ENCODE data around the gene KLK12. TPM values are rescaled to one million over a fixed set of nuclear protein-coding genes. Genes with fewer than 3 reads are reported as not detected.

The KLK12 gene
- total and polyA plus RNA-seq, 2 of the 13 experiments (the other 11 are each of a cell fraction or from before 2014, with no cell fraction given), result not detected

GRCh38 chr19:51000981-51001380 is 33.8 kb downstream of the KLK12 start:
- no peaks in the 10 kb centered on the region for H3K79me2 ChIP-seq (ENCODE audit: insufficient read depth, low read length)
- no TSS peak for BruUV-seq (replicated peaks)
- H3K4me2 ChIP-seq (ENCODE audit: low read depth, low read length), result no peak overlapping the region
- no peak overlapping the region for H3K9ac ChIP-seq (ENCODE audit: insufficient read depth, low read depth, low read length)
- H3K9me3 ChIP-seq (ENCODE audit: low read length), result no peaks in the 10 kb centered on the region
- TF ChIP-seq RARG (CRISPR knock-in tag; IDR thresholded peaks at IDR 0.05; ENCODE audit: low read depth), result no peak
- no peak for TF ChIP-seq ZNF335 (CRISPR knock-in tag; IDR thresholded peaks at IDR 0.05)
- TF ChIP-seq, protein P1, sequence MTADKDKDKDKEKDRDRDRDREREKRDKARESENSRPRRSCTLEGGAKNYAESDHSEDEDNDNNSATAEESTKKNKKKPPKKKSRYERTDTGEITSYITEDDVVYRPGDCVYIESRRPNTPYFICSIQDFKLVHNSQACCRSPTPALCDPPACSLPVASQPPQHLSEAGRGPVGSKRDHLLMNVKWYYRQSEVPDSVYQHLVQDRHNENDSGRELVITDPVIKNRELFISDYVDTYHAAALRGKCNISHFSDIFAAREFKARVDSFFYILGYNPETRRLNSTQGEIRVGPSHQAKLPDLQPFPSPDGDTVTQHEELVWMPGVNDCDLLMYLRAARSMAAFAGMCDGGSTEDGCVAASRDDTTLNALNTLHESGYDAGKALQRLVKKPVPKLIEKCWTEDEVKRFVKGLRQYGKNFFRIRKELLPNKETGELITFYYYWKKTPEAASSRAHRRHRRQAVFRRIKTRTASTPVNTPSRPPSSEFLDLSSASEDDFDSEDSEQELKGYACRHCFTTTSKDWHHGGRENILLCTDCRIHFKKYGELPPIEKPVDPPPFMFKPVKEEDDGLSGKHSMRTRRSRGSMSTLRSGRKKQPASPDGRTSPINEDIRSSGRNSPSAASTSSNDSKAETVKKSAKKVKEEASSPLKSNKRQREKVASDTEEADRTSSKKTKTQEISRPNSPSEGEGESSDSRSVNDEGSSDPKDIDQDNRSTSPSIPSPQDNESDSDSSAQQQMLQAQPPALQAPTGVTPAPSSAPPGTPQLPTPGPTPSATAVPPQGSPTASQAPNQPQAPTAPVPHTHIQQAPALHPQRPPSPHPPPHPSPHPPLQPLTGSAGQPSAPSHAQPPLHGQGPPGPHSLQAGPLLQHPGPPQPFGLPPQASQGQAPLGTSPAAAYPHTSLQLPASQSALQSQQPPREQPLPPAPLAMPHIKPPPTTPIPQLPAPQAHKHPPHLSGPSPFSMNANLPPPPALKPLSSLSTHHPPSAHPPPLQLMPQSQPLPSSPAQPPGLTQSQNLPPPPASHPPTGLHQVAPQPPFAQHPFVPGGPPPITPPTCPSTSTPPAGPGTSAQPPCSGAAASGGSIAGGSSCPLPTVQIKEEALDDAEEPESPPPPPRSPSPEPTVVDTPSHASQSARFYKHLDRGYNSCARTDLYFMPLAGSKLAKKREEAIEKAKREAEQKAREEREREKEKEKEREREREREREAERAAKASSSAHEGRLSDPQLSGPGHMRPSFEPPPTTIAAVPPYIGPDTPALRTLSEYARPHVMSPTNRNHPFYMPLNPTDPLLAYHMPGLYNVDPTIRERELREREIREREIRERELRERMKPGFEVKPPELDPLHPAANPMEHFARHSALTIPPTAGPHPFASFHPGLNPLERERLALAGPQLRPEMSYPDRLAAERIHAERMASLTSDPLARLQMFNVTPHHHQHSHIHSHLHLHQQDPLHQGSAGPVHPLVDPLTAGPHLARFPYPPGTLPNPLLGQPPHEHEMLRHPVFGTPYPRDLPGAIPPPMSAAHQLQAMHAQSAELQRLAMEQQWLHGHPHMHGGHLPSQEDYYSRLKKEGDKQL (CRISPR knock-in tag; IDR thresholded peaks at IDR 0.05; ENCODE audit: low read depth), result no peak
- no peak for TF ChIP-seq NFYB (CRISPR knock-in tag; IDR thresholded peaks at IDR 0.05)
- peaks cover 3 to 11% of the 10 kb centered on the region in 2 experiments; a peak in 4 of 5 replicates for H3K27me3 ChIP-seq (ENCODE audit: control insufficient read depth in 1 of 2, insufficient read depth in 2 of 2, low read length in 2 of 2)
- DNase-seq (ENCODE audit: low spot score) (no peak), ATAC-seq (no peak), FAIRE-seq (no peak)
- H2AFZ ChIP-seq (ENCODE audit: low read length), result no peak overlapping the region
- H4K20me1 ChIP-seq (ENCODE audit: insufficient read depth, low read length), result no peaks in the 10 kb centered on the region
- H3K36me3 ChIP-seq (replicated peaks in 1 of 2; ENCODE audit: control insufficient read depth in 1 of 2, insufficient read depth in 2 of 2, low read length in 2 of 2), result no peaks in the 10 kb centered on the region
- POLR2A ChIA-PET, result no interaction called here
- in situ Hi-C loops (cut with HindIII; ENCODE audit: extremely low pct_ligation_motif_present, low pct_unique_long_range_greater_than_20kb) (no loop called here), intact Hi-C loops (cut with micrococcal nuclease; ENCODE audit: unreplicated experiment) (no loop called here)
- WGBS (ENCODE audit: low lambda C conversion rate), result 17% methylated on average over 16 of the region's 16 CpGs
- CTCF ChIA-PET (ENCODE audit: low intra/inter-chr PET ratio, low total read pairs), result no interaction called here
- H3K4me3 ChIP-seq (replicated peaks in 1 of 3; ENCODE audit: insufficient read depth in 1 of 3, low read depth in 2 of 3, low read length in 3 of 3), result no peak overlapping the region
- no peaks in the 10 kb centered on the region for H3K4me1 ChIP-seq (ENCODE audit: insufficient read depth, low read length)
- H3K27ac ChIP-seq (ENCODE audit: extremely low read length, insufficient read depth, low read length), result no peak overlapping the region

All from HepG2 (cell line).